HCT116 (cell line): Measurements from ENCODE around the gene GRB10. TPM values are rescaled to one million over a fixed set of nuclear protein-coding genes. Genes with fewer than 3 reads are reported as not detected.
"Not testable (repeated sequence)": the region's sequence is repeated elsewhere in the genome, so short reads cannot be mapped to it uniquely, and the experiment has no call there.

Source experiments
- ATAC-seq: fragments of 200-7000 bp; cut with Tn5 transposase; 2 replicates; pipeline ENCODE4 v1.9.1; 2020; ENCODE audit warnings: mild to moderate bottlenecking, moderate library complexity
- BruUV-seq: library from RNA; stranded (reverse); fragments of 400-500 nt; replicated peaks from 2 replicates; lab custom pipeline; 2021; lab: Mats Ljungman, UMichigan
- CTCF ChIA-PET: fragments of 300-600 bp; sonication (Branson Sonifier 250); formaldehyde crosslinking; loops from one replicate; lab custom pipeline; 2021; ENCODE audit warnings: antibody characterized with exemption; lab: Charles Lee
- POLR2A ChIA-PET: fragments of 300-600, 350-600 bp; sonication (Branson Sonifier 250); formaldehyde crosslinking; loops from one replicate; lab custom pipeline; 2021; ENCODE audit warnings: antibody characterized with exemption; lab: Charles Lee
- RAD21 ChIA-PET, 2 experiments: fragments of 300-600 bp; sonication (Branson Sonifier 250); formaldehyde crosslinking; loops; one replicate each; lab custom pipeline; 2023; ENCODE audit warnings: low total read pairs in 2 of 2; ENCODE audit not compliant: uncharacterized antibody in 2 of 2, unreplicated experiment in 2 of 2, low non-redundant PET in 1 of 2; lab: Charles Lee
- DNase-seq: peaks from one replicate; pipeline ENCODE4 v3.0.0-alpha.2; 2010; ENCODE audit warnings: low read depth, low spot score
- H2AFZ ChIP-seq: fragments of 200-600 bp; shearing (Covaris generic), sonication (generic); 2 replicates; pipeline ENCODE4 v1.6.1; 2017; ENCODE audit warnings: low read depth, mixed run types, mixed read lengths, antibody characterized with exemption, low read length; ENCODE audit not compliant: poor library complexity, severe bottlenecking
- H3K27ac ChIP-seq: 2 replicates; pipeline ENCODE4 v1.5.1; 2012; ENCODE audit warnings: low read depth, low read length
- H3K27me3 ChIP-seq: fragments of 200-600 bp; sonication (generic); 2 replicates; pipeline ENCODE4 v1.6.1; 2016; ENCODE audit warnings: mixed run types, low read length, mixed read lengths; ENCODE audit not compliant: insufficient read depth
- H3K36me3 ChIP-seq, 2 experiments: fragments of 200-500 bp in 1 of 2; fragments of 200-600 bp in 1 of 2; sonication (Bioruptor generic) in 1 of 2; sonication (generic) in 1 of 2; 2 replicates each; pipeline versions ENCODE4 v1.5.1 to v1.6.1; 2014 to 2016; ENCODE audit warnings: low read length in 2 of 2, inconsistent platforms in 1 of 2, mixed read lengths in 1 of 2, mixed run types in 1 of 2; ENCODE audit not compliant: insufficient read depth in 2 of 2, control insufficient read depth in 1 of 2
- H3K4me1 ChIP-seq, 2 experiments: fragments of 200-600 bp in 1 of 2; sonication (generic) in 1 of 2; 2 replicates each; pipeline versions ENCODE4 v1.5.1 to v1.6.1; 2012 to 2017; ENCODE audit warnings: low read length in 2 of 2, inconsistent platforms in 1 of 2, mild to moderate bottlenecking in 1 of 2, mixed read lengths in 1 of 2, mixed run types in 1 of 2, moderate library complexity in 1 of 2; ENCODE audit not compliant: insufficient read depth in 2 of 2, control insufficient read depth in 1 of 2
- H3K4me2 ChIP-seq: fragments of 200-600 bp; sonication (generic); 2 replicates; pipeline ENCODE4 v1.6.1; 2017; ENCODE audit warnings: mixed run types, low read length, mixed read lengths
- H3K4me3 ChIP-seq, 2 experiments: fragments of 200-600 bp in 1 of 2; sonication (generic) in 1 of 2; replicated peaks in 1 of 2; 2 replicates each; pipeline ENCODE4 v1.5.1; 2011 to 2016; ENCODE audit warnings: low read length in 2 of 2, control low read depth in 1 of 2, low read depth in 1 of 2, mild to moderate bottlenecking in 1 of 2, mixed read lengths in 1 of 2, mixed run types in 1 of 2
- H3K79me2 ChIP-seq: fragments of 200-600 bp; sonication (generic); 2 replicates; pipeline ENCODE4 v1.6.1; 2017; ENCODE audit warnings: mild to moderate bottlenecking, mixed run types, low read length, moderate library complexity, mixed read lengths; ENCODE audit not compliant: insufficient read depth
- H3K9ac ChIP-seq: fragments of 200-600 bp; sonication (generic); 2 replicates; pipeline ENCODE4 v1.6.1; 2016; ENCODE audit warnings: low read length, mixed read lengths
- H3K9me2 ChIP-seq: fragments of 200-600 bp; sonication (generic), shearing (Covaris generic); 2 replicates; pipeline ENCODE4 v1.6.1; 2017; ENCODE audit warnings: mixed run types, mild to moderate bottlenecking, moderate library complexity; ENCODE audit not compliant: insufficient read depth
- H3K9me3 ChIP-seq, 2 experiments: fragments of 200-500 bp in 1 of 2; fragments of 200-600 bp in 1 of 2; sonication (Bioruptor generic) in 1 of 2; sonication (generic) in 1 of 2; 2 replicates each; pipeline ENCODE4 v1.6.1; 2014 to 2017; ENCODE audit warnings: low read length in 2 of 2, mixed read lengths in 2 of 2, inconsistent platforms in 1 of 2, low read depth in 1 of 2, mild to moderate bottlenecking in 1 of 2, mixed run types in 1 of 2, moderate library complexity in 1 of 2; ENCODE audit not compliant: control insufficient read depth in 1 of 2, insufficient read depth in 1 of 2
- H4K20me1 ChIP-seq: fragments of 200-600 bp; sonication (generic), shearing (Covaris generic); 2 replicates; pipeline ENCODE4 v1.6.1; 2017; ENCODE audit warnings: mixed run types, mild to moderate bottlenecking, moderate library complexity; ENCODE audit not compliant: insufficient read depth
- CEBPB ChIP-seq: IDR thresholded peaks from 2 replicates; pipeline ENCODE4 v1.6.1; 2012; ENCODE audit warnings: low read depth
- EGR1 ChIP-seq: IDR thresholded peaks from 2 replicates; pipeline ENCODE4 v1.6.1; 2012; ENCODE audit warnings: low read depth
- ELF1 ChIP-seq: IDR thresholded peaks from 2 replicates; pipeline ENCODE4 v1.6.1; 2012; ENCODE audit warnings: low read depth, borderline replicate concordance
- EZH2 ChIP-seq: fragments of 200-600 bp; sonication (generic); IDR thresholded peaks from 2 replicates; pipeline ENCODE4 v1.6.1; 2017; ENCODE audit warnings: antibody characterized with exemption, mixed run types
- FOSL1 ChIP-seq: IDR thresholded peaks from 2 replicates; pipeline ENCODE4 v1.6.1; 2012; ENCODE audit warnings: low read depth
- JUND ChIP-seq: IDR thresholded peaks from 2 replicates; pipeline ENCODE4 v1.6.1; 2012
- POLR2AphosphoS5 ChIP-seq: IDR thresholded peaks from 2 replicates; pipeline ENCODE4 v1.6.1; 2011; ENCODE audit warnings: mild to moderate bottlenecking, low read depth, low read length, moderate library complexity
- RAD21 ChIP-seq: IDR thresholded peaks from 2 replicates; pipeline ENCODE4 v1.6.1; 2012; ENCODE audit warnings: low read depth, mild to moderate bottlenecking
- SIN3A ChIP-seq: IDR thresholded peaks from 2 replicates; pipeline ENCODE4 v1.6.1; 2012; ENCODE audit warnings: low read depth
- SRF ChIP-seq: IDR thresholded peaks from 2 replicates; pipeline ENCODE4 v1.6.1; 2012; ENCODE audit warnings: low read depth
- YY1 ChIP-seq: IDR thresholded peaks from 2 replicates; pipeline ENCODE4 v1.6.1; 2011; ENCODE audit warnings: low read length, low read depth, moderate library complexity, mild to moderate bottlenecking; ENCODE audit not compliant: insufficient replicate concordance; ENCODE audit errors: extremely low read depth
- intact Hi-C: fragments of 100-400 bp; cut with micrococcal nuclease; formaldehyde crosslinking; loops from 2 replicates; pipeline ENCODE4 v1.10.0; 2022
- total RNA-seq: library from RNA; stranded (reverse); gene quantifications from one replicate; pipeline ENCODE4 v1.2.1, GENCODE V29; 2021; ENCODE audit not compliant: unreplicated experiment
- TF ChIP-seq, protein P1 (sequence below): IDR thresholded peaks from 2 replicates; pipeline ENCODE4 v1.6.1; 2011; ENCODE audit warnings: mild to moderate bottlenecking, low read length, moderate library complexity; ENCODE audit not compliant: insufficient replicate concordance; ENCODE audit errors: extremely low read depth
- TF ChIP-seq, protein P2 (sequence below): IDR thresholded peaks from 2 replicates; pipeline ENCODE4 v1.6.1; 2012; ENCODE audit warnings: low read depth

GRB10 gene
- total RNA-seq, 1 experiment from 2014 or later, result 37.3 TPM

DNA sequence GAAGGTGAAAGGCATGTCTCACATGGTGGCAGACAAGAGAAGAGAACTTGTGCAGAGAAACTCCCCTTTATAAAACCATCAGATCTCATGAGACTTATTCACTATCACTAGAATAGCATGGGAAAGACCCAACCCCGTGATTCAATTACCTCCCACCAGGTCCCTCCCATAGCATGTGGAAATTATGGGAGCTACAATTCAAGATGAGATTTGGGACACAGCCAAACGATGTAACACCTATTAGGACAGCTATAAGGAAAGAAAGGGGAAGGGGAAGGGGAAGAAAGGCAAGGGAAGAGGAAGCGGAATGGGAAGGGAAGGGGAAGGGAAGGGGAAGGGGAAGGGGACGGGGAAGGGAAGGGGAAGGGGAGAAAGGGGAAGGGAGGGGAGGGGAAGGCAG is 9.6 kb downstream of the GRB10 start:
- not testable (repeated sequence) for H3K4me1 ChIP-seq
- POLR2A ChIA-PET, result interaction anchor here (0.6 kb wide), 1 partner anchor 19 kb away, joined by 3 read pairs; no protein-coding TSS in a partner anchor

DNA sequence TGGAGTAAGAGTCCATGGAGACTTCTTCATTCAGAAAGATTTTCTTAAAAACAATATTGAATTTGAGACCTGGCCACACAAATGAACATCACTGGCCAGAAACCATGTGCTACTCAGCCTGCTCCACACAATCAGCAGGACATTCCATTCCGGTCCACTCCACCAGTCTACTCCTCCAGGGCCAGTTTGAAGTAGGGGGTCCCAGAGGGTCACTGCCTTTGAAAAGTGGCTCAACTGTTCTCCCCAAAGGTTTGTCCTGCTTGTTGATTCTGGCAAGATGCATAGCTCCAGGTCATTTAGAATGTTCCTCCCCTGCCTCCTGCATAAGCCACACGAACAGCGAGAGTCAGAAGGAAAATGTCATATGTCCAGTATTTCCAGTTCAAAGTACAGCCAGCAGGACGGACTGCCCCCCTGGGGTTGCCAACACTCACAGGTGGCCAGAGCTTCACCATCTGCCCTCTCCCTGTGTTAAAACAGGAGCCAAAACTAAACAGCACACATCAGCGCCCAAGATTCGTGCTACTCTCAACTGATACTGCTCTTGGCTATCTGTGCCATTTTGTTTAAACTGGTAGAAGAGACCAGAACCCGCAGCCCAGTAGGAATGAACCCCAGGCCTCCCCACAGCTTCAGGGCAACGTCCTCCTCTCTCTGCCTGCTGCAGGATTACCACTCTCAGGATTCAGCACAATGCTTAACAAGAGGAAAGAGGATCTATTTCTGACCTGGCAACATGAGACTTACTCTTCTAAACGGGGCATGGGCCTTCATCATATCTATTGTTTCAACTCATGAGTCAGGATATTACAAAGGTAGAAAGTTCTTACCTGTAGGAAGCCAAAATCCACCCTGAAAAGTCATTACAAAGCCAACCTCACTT is 11.3 kb downstream of the GRB10 start:
- Histone ChIP-seq H3K4me2 (no peak overlapping the region), H4K20me1 (no peaks in the 10 kb centered on the region), H2AFZ (no peak overlapping the region), H3K36me3 (no peaks in the 10 kb centered on the region), H3K9me3 (no peaks in the 10 kb centered on the region), H3K79me2 (no peaks in the 10 kb centered on the region), H3K9me2 (no peaks in the 10 kb centered on the region), H3K27ac (no peak overlapping the region), H3K9ac (no peak overlapping the region), H3K4me3 (no peak overlapping the region), H3K4me1 (peaks cover 0 to 2% of the 10 kb centered on the region in 2 experiments; a peak in 2 of 4 replicates), H3K27me3 (no peaks in the 10 kb centered on the region)
- TF ChIP-seq JUND (no peak), SRF (no peak), EGR1 (no peak), CEBPB (no peak), YY1 (no peak), FOSL1 (no peak), EZH2 (no peak), POLR2AphosphoS5 (no peak), ELF1 (no peak), SIN3A (no peak), RAD21 (no peak)
- TF ChIP-seq, protein P1, sequence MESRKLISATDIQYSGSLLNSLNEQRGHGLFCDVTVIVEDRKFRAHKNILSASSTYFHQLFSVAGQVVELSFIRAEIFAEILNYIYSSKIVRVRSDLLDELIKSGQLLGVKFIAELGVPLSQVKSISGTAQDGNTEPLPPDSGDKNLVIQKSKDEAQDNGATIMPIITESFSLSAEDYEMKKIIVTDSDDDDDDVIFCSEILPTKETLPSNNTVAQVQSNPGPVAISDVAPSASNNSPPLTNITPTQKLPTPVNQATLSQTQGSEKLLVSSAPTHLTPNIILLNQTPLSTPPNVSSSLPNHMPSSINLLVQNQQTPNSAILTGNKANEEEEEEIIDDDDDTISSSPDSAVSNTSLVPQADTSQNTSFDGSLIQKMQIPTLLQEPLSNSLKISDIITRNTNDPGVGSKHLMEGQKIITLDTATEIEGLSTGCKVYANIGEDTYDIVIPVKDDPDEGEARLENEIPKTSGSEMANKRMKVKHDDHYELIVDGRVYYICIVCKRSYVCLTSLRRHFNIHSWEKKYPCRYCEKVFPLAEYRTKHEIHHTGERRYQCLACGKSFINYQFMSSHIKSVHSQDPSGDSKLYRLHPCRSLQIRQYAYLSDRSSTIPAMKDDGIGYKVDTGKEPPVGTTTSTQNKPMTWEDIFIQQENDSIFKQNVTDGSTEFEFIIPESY, result no peak
- TF ChIP-seq, protein P2, sequence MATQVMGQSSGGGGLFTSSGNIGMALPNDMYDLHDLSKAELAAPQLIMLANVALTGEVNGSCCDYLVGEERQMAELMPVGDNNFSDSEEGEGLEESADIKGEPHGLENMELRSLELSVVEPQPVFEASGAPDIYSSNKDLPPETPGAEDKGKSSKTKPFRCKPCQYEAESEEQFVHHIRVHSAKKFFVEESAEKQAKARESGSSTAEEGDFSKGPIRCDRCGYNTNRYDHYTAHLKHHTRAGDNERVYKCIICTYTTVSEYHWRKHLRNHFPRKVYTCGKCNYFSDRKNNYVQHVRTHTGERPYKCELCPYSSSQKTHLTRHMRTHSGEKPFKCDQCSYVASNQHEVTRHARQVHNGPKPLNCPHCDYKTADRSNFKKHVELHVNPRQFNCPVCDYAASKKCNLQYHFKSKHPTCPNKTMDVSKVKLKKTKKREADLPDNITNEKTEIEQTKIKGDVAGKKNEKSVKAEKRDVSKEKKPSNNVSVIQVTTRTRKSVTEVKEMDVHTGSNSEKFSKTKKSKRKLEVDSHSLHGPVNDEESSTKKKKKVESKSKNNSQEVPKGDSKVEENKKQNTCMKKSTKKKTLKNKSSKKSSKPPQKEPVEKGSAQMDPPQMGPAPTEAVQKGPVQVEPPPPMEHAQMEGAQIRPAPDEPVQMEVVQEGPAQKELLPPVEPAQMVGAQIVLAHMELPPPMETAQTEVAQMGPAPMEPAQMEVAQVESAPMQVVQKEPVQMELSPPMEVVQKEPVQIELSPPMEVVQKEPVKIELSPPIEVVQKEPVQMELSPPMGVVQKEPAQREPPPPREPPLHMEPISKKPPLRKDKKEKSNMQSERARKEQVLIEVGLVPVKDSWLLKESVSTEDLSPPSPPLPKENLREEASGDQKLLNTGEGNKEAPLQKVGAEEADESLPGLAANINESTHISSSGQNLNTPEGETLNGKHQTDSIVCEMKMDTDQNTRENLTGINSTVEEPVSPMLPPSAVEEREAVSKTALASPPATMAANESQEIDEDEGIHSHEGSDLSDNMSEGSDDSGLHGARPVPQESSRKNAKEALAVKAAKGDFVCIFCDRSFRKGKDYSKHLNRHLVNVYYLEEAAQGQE, result no peak
- POLR2A ChIA-PET, result no interaction called here
- DNase-seq, result no peak
- ATAC-seq, result no peak
- CTCF ChIA-PET, result no interaction called here
- intact Hi-C loops, result no loop called here
- no TSS peak for BruUV-seq
- RAD21 ChIA-PET, result no interaction called here

More for the DNA sequence above, 9.6 kb downstream of the GRB10 start:
- H2AFZ ChIP-seq, intact Hi-C loops, H3K9me3 ChIP-seq, H3K36me3 ChIP-seq, H3K27me3 ChIP-seq, H3K9ac ChIP-seq, CTCF ChIA-PET, H3K4me2 ChIP-seq, H3K27ac ChIP-seq, H4K20me1 ChIP-seq, H3K9me2 ChIP-seq, BruUV-seq, DNase-seq, RAD21 ChIA-PET, H3K4me3 ChIP-seq, H3K79me2 ChIP-seq, ATAC-seq: not testable (repeated sequence)
